ENCODE results near the gene SCLT1.

SCLT1 gene

DNA sequence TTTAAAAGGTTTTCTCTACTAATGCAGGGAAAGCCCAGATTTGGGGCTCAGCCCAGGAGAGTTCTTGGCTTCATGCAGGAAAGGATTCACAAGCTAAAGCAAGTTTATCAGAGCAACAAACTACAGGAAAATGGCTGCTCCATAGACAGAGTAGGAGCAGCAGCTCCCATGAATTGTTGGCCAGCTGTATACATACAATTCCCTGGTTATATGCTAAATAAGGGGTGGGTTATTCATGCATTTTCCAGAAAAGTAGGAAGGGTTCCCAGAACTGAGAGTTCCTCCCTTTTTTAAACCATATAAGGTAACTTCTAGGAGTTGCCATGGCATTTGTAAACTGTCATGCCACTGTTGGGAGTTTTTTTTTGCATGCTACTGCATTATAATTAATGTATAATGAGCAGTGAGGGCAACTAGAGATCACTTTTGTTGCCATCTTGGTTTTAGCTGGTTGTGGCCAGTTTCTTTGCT, 5.2 kb upstream of the SCLT1 start:
- Histone ChIP-seq H3F3A (ENCODE audit: insufficient read depth, low read length) (no peaks in the 10 kb centered on the region), H3K27me3 (replicated peaks; ENCODE audit: insufficient read depth, low read length) (no peaks in the 10 kb centered on the region), H3K9ac (ENCODE audit: low read length) (no peak overlapping the region), H3K9me2 (replicated peaks; ENCODE audit: insufficient read depth, low read length) (no peaks in the 10 kb centered on the region), H3K4me3 (ENCODE audit: low read length) (no peak overlapping the region), H3K4me2 (ENCODE audit: low read depth, low read length) (no peak overlapping the region), H3K4me1 (ENCODE audit: low read length) (no peaks in the 10 kb centered on the region), H3K27ac (ENCODE audit: low read length) (no peak overlapping the region), H4K20me1 (ENCODE audit: insufficient read depth, low read length) (no peaks in the 10 kb centered on the region), H3K9me3 (replicated peaks; ENCODE audit: insufficient read depth, low read length) (no peaks in the 10 kb centered on the region), H3K36me3 (replicated peaks; ENCODE audit: insufficient read depth, low read length) (no peaks in the 10 kb centered on the region), H2AFZ (ENCODE audit: low read length) (no peak overlapping the region), H3K79me2 (ENCODE audit: low read length) (no peaks in the 10 kb centered on the region)
- DNase-seq = no peak
- TF ChIP-seq, protein P1, sequence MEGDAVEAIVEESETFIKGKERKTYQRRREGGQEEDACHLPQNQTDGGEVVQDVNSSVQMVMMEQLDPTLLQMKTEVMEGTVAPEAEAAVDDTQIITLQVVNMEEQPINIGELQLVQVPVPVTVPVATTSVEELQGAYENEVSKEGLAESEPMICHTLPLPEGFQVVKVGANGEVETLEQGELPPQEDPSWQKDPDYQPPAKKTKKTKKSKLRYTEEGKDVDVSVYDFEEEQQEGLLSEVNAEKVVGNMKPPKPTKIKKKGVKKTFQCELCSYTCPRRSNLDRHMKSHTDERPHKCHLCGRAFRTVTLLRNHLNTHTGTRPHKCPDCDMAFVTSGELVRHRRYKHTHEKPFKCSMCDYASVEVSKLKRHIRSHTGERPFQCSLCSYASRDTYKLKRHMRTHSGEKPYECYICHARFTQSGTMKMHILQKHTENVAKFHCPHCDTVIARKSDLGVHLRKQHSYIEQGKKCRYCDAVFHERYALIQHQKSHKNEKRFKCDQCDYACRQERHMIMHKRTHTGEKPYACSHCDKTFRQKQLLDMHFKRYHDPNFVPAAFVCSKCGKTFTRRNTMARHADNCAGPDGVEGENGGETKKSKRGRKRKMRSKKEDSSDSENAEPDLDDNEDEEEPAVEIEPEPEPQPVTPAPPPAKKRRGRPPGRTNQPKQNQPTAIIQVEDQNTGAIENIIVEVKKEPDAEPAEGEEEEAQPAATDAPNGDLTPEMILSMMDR (IDR thresholded peaks at IDR 0.05; ENCODE audit: low read length) = no peak

DNA sequence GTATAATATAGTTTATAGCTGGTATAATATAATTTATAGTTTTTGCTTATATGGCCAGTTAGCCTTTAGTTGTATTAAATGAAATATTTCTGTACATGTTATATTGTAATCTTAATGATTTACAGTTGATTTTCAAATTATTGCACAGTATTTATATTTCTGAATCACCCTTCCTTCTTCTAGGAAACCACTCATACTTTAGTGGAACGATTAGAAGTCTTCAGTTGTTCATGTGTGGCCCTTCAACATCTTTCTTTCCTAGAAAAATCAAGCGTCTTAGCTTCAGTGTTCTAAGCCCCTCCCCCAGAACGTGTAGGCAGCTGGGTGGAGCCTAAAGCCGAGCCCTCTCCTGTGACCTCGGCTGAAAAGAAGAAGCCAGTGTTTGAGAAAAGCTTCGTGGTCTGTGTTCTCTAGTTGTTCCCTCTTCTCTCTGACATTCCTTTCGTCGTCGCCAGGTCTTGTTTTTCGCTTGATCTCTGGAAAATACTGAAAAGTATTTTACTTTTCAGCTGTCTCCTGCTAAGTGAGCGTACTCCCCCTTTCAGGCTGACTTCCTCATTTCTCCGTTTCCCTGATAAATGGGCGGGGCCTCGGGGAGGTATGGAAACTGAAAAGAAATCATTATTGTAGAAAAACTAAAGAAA, 2.6 kb upstream of the SCLT1 start, which contains the start of gene C4orf33:
Gene C4orf33 (plus strand): TSS at position 342 of the 644 bp plus-strand sequence. CDS start 6,459 bp downstream, outside the sequence.
- peak within 1 kb of the TSS; percentile 30; the same call in 1 of the 2 replicates for H3K4me2 ChIP-seq (ENCODE audit: low read depth, low read length)
- peak; percentile 75 for DNase-seq
- H3K79me2 ChIP-seq (ENCODE audit: low read length) = peaks cover 20% of the 10 kb centered on the region
- H3F3A ChIP-seq (ENCODE audit: insufficient read depth, low read length) = no peaks in the 10 kb centered on the region
- H3K9me3 ChIP-seq (replicated peaks; ENCODE audit: insufficient read depth, low read length) = no peaks in the 10 kb centered on the region
- no peaks in the 10 kb centered on the region for H4K20me1 ChIP-seq (ENCODE audit: insufficient read depth, low read length)
- no peak for TF ChIP-seq EZH2phosphoT487 (IDR thresholded peaks at IDR 0.05; ENCODE audit: low read length)
- no peak for TF ChIP-seq EZH2 (optimal IDR thresholded peaks at IDR 0.05; ENCODE audit: low read depth, low read length)
- TF ChIP-seq, protein P1 (IDR thresholded peaks at IDR 0.05; ENCODE audit: low read length) = no peak
- H3K4me1 ChIP-seq (ENCODE audit: low read length) = peaks cover 10% of the 10 kb centered on the region
- H3K9me2 ChIP-seq (replicated peaks; ENCODE audit: insufficient read depth, low read length) = no peaks in the 10 kb centered on the region
- H2AFZ ChIP-seq (ENCODE audit: low read length) = peak within 1 kb of the TSS; percentile 68
- H3K9ac ChIP-seq (ENCODE audit: low read length) = peak within 1 kb of the TSS; percentile 31; the same call in 1 of the 2 replicates
- no peaks in the 10 kb centered on the region for H3K27me3 ChIP-seq (replicated peaks; ENCODE audit: insufficient read depth, low read length)
- H3K36me3 ChIP-seq (replicated peaks; ENCODE audit: insufficient read depth, low read length) = no peaks in the 10 kb centered on the region
- peak within 1 kb of the TSS; percentile 62 for H3K4me3 ChIP-seq (ENCODE audit: low read length)
- peak within 1 kb of the TSS; percentile 27; the same call in 1 of the 2 replicates for H3K27ac ChIP-seq (ENCODE audit: low read length)

DNA sequence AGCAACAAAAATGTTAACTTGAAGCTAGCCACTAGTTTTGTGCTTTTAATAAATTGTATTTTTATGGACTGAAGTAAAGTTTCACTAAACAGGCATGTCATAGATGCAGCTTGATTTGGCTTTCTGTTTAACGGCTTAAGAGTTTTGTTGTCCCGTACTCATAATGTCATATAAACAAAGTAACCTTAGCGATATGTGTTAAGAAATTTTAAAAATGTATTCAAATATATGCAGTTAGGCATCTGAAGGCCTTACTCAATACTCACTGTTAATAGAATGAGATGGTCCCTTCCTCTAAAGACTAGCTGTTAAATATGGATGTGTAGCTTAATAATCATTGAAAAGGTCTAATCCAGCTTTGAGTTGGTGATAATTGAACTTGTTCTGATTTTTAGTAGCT, 1.0 kb upstream of the SCLT1 start:
- Histone ChIP-seq H3K9me2 (replicated peaks; ENCODE audit: insufficient read depth, low read length) (no peaks in the 10 kb centered on the region), H3K4me1 (ENCODE audit: low read length) (peaks cover 10% of the 10 kb centered on the region), H3K79me2 (ENCODE audit: low read length) (peaks cover 35% of the 10 kb centered on the region), H3K9ac (ENCODE audit: low read length) (peak overlapping the region; percentile 90; the same call in 1 of the 2 replicates), H3K36me3 (replicated peaks; ENCODE audit: insufficient read depth, low read length) (no peaks in the 10 kb centered on the region; the same call in 1 of the 2 replicates), H4K20me1 (ENCODE audit: insufficient read depth, low read length) (no peaks in the 10 kb centered on the region), H2AFZ (ENCODE audit: low read length) (no peak overlapping the region), H3K9me3 (replicated peaks; ENCODE audit: insufficient read depth, low read length) (no peaks in the 10 kb centered on the region), H3K27ac (ENCODE audit: low read length) (no peak overlapping the region), H3K4me2 (ENCODE audit: low read depth, low read length) (peak overlapping the region; percentile 67), H3K4me3 (ENCODE audit: low read length) (peak overlapping the region; percentile 89; the same call in 1 of the 2 replicates), H3F3A (ENCODE audit: insufficient read depth, low read length) (no peaks in the 10 kb centered on the region), H3K27me3 (replicated peaks; ENCODE audit: insufficient read depth, low read length) (no peaks in the 10 kb centered on the region)
- peak; percentile 11 for DNase-seq
- no peak for TF ChIP-seq EZH2phosphoT487 (IDR thresholded peaks at IDR 0.05; ENCODE audit: low read length)
- no peak for TF ChIP-seq EZH2 (optimal IDR thresholded peaks at IDR 0.05; ENCODE audit: low read depth, low read length)
- TF ChIP-seq, protein P1 (IDR thresholded peaks at IDR 0.05; ENCODE audit: low read length) = no peak
